Activated gamma-delta T cell (primary cell): ENCODE results near the gene ARHGAP24.

Source experiments
- DNase-seq: peaks from one replicate; lab custom pipeline; 2025; lab: John Stamatoyannopoulos, UW

ARHGAP24 gene

DNA sequence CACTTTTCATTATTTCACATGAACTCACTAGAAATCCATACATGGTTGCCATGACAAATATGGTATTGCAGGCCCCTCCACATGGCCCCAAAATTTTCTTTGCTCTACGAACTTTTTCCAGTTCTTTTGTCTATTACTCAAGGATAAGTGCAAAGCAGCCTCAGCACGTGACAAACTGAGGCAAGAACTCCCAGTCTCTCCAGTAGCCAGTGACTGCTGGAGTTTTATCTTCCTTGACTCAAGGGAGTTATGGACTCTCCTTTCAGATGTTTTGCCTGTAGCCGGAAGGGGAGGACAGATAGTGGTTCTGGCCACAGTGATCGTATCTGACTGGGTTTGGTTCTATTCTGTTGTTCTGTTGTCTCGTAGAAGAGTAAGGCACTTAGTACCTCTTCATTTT lies 105.5 kb downstream of the ARHGAP24 start:
- no peak for DNase-seq

DNA sequence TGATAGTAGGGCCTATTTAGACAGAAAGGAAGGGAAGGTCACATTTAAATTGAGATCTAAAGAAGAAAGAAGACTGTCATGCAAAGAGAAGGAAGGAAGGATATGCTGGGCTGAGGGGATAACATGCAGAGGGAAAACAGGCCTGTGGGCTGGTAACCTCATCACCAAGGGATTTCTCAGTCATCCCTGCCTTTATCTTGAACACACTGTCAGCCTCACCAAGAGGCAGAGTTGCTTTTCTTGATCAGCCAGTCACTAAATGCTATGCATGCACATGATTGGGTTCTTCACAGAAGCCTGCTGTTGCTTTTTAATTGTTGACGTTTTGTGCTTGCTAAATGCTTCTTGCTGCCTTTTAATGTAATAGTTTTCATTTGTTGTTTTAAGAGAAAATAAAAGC lies 113.0 kb downstream of the ARHGAP24 start:
- no peak for DNase-seq

DNA sequence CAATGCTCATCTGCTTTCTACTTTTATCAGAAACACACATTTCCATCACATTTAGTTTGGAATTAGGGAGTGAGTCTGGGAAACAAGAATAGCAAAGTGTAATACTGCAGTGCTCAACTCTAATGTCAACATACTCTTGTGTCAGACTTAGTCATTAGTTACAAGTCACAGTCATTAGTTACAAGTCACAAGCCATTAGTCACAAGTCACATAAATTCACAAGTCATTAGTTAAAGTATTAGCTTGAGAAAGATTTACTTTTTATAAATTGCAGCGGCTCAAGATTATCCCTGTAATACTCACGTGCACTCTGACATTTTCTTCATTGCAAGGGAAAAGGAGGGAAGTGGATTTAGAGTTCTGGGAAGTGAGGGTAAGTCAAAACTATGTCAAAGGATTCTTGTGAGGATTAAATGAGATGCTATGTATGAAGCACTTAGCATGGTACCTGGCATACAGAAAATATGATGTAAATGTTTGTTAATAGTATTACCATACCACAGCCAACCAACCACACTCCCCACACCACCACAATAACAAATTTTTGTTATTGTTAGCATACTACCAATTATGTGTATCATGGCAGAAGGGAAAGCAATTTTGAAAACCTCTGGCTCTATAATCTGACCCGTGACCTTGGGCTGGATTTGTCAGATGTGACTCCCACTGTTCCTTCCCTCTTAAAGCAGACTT lies 116.6 kb downstream of the ARHGAP24 start:
- no peak for DNase-seq

DNA sequence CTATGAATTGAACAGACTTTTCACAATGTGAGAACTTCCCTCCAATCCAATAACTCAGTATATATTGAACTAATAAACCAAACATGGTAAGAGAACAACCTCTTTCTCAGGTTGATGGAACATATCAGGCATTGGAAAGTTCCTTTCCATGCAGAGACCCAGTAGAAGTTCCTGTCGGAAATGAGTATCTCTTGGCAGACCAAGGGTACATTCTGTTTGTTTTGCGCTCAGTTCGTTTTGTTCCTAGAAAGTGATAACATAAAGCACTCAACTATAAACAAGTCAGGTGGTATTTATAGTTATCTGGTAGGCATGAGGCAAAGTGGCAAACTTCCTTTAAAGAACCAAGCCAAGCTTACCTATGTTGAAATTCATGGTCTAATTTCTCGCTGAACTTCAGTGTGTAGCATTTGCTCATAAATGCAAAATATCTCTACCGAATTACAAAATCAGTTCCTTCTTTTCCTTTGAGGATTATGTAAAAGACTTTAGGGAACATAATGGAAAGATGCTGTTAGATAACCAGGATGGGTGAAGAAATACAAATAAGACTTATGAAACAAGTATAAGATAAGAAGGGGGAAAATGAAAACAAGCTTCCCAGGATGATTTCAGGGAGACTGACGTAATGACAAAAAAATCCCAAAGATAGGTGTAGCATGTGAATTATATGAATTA lies 120.3 kb downstream of the ARHGAP24 start:
- no peak for DNase-seq

DNA sequence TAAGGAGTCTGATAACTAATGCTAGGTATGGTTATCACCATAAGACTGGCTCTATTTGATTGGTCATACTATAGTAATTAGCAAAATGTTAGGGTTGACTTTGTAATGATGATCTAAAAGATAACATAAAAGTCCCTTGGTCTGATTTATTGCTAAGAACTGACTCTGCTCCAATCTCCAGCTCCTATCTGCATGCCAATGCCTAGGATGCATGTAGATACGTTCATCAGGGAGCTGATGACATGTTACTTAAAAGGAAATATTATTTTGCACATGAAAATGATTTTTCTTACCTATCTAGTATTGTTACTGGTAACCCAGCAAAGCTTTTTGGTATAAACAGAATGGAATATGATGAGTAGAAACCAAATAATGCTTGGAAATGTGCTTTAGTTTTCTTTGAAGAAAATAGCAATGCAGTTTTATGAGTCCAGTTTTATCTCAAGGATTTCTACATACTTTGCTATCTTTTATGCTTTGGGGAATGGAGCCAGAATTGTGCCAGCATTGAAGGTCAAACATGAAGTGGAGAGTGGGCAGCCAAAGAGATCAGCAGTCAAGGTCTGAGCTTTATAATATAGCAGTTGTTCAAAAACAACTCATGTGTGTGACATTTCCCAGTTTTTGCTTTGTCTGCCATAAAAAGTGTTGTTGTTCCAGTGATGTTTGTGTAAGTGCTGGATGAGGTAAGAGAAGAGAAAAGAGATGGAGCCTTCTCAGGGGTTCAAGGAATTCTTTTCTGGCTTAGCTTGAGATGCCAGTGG lies 121.0 kb downstream of the ARHGAP24 start:
- no peak for DNase-seq

DNA sequence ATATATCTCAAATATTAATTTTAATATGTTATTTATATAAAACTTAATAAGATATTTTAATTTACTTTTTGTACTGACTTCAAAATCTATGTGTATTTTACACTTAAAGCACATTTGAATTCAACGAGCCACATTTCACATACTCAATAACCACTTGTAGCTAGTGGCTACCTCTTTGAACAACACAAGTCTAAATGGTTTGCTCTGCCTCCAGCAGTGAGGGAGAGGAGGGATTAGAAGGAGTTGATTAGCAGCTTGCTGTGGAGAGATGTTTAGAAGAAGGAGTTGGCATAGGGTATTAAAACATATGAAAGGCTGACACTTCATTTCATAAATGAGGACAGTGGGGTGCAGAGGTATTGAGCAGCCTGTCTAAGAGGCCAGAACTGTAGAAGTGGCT lies 124.0 kb downstream of the ARHGAP24 start:
- no peak for DNase-seq

DNA sequence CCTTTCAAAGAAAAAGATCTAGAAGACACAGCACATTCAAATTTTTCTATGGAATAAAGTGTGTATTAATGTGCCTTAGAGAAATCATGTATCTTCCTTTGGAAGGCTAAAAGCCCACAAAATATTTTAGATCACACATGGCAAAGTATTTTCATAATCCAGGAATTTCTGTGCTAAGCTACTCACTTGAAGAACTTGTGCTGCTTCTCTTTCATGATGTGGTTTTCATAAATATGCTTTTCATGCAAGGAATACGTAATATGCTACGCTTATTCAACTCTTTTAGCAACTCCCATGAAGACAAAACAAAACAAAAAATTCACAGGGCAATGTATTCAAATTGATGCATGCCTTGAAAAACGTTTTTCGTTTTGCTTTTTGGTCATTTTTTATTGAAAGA lies 125.6 kb downstream of the ARHGAP24 start:
- no peak for DNase-seq

DNA sequence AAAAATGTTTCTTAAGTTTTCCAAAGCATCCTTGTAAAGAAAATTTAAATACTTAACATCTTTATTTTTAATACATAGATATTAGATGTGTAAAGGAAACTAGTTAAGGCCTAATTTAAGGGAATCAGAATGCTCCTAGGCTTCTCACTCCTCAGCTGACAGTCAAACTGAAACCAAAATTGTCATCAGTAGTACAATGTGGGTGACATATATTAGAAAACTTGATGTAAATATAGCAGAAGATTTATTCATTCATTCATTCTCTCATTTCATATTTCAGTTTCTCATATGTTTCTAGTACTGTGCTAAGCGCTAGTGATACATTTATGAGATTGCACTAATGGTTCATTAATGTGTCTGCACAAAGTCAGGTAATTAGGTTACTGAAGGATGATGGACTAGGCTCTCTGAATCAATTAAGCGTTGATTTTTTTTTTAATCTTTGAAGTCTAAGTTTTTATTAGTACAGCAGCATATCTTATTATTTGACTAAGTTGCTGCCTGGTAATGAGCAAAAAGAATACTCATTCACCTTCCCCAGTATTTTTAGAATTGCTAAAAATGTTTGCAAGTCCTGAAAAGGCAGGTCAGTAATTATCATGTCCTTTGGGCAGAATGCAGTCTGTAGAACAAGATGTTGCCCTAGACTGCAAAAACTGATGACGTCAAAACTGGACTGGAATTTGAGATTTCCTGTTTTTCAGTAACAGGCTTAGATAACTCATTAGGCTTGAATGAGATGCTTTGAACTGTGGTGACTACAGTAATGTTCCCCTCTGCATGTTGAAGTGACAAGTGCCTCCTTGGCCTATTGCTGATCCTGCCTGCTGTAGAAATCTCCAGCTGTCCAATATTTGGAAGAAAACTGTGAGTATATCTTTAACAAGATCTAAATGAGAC lies 128.7 kb downstream of the ARHGAP24 start:
- DNase-seq, result no peak

DNA sequence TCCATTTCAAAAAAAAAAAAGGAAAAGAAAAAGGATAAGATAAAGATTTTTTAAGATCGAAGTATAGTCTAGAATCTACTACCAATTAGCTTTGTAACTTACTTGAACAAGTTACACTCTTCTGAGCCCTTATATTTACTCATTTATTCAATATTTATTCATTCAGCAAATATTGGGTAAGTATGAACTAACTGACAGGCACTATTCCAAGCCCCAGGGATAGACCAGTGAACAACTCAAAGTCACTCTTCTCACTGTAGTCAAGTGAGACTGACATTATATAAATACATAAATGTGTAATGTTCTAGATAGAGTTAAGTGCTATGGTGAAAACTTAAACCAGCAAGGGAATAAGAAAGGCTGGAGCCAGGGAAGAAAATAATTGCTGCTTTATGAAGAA lies 131.6 kb downstream of the ARHGAP24 start:
- no peak for DNase-seq

DNA sequence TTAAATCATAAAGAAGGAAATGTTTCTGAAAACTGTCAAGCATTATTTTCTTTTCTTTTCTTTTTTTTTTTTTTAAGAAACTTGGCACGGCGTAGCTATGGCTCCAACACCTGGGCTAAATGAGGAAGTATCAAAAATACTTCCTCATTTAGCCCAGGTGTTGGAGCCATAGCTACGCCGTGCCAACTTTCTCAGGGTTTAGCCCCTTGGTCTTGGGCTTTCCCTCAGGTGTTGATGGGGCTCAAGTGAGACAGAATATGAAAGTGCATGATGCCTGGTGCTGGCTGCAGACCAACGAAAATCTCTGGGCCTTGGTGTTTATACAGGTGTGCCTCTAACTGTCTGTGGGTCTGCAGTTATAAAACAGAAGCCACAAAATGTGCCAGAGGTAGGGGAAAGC lies 132.7 kb downstream of the ARHGAP24 start:
- no peak for DNase-seq

DNA sequence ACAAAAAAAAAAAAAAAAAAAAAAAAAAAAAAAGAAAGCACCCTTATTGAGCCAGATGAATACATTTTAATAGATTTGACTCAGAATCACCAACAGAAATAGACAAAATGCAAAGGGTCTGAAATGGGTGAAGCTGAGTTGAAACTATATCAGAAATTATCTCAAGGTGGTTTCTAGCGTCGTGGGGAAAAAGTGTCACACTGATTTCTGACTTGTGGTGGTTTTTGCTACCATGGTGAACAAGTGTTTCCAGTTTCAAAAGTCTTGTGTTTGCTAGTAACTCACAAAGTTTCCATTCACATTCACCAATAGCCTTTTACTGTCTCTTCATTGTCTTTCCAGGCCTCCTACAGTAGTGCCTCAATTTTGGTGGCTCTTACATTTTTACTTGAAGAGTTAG lies 135.5 kb downstream of the ARHGAP24 start:
- no peak for DNase-seq

DNA sequence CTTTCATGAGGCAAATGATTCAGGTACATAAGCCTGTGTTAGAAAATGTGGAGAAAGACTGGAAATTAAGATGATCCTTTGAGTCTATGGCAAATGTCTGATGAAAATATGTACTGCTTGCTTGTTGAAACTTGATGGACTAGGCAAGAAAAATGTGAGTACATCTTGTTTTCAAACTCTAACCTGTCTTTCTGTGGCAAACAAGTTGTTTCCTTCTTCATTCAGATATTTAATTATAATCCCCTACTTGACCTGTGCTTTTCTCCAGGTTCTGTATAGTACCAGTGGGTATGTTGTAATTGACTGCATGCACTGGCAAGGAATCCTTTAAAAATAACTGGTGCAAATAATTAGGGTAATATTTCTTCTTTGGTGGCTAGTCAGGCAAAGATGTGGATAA lies 136.7 kb downstream of the ARHGAP24 start:
- DNase-seq, result no peak

DNA sequence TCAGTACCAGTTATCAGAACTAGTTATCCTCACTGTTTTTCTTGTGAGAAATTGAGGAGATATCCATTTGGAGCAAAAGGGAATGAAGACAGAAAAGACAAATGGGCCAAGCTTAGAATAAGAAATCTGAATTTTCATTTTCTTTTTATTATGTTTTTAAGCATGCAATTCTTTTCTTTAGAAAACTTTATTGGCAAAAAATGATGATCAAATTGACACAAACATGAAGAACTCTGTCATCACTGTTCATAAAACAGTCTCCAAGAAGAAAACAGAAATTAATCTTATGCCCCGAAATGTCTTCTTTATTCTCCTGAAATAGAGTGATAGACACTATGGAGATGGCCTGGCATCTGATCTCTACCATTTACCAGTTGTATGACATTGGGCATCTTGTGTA lies 139.0 kb downstream of the ARHGAP24 start:
- DNase-seq, result no peak

DNA sequence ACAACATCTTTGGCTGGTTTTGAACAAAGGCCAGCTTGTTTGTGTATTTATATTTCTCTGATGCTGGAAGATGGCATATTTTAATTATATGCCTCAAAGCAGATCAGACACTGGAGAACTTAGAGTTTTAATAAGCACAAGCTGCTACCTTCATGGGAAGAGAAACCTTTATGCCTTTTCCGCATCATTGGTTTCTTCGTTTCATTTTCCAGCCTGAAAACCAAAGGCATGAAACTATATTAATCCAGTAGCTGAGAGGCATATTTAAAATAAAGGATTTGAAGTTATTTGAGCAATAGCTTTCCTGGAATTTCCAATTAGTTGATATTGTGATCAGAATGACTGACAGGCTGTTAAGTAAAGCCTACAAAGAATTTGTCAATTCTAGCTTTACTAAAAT lies 141.0 kb downstream of the ARHGAP24 start:
- no peak for DNase-seq

DNA sequence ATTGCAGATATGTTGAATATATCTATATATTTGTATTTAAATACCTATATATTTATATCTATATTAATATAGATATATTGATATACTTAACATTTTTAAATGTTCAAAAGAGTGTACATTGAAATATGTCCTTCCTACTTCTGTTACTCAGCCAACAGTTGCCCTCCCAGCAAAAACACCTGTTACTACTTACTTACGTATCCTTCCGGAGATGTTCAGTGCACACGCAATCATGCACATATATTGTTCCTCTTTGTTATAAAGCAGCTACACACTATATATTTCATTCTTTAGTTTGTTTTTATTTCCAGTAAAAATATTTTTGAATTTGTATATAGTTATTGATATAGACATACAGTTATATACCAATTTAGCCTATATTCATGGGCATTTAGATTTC lies 142.3 kb downstream of the ARHGAP24 start:
- no peak for DNase-seq

DNA sequence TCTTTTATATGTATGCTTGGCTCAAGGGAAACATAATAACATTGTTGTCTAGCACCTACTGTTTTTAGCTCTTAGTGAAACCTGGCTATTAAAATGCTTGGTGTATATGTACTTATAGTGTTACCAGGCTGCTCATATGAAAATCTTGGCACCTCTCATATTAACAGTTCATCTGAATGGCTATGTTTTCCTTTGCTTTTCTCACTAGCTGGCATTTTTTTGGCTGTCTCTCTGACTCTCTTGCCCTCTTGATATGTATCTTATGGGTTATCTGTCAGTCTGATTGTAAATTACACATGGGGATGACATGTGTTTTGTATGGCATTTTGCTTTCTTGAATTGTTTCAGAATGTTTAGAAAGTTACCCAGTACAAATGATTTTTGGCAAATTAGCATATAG lies 158.0 kb downstream of the ARHGAP24 start:
- no peak for DNase-seq

DNA sequence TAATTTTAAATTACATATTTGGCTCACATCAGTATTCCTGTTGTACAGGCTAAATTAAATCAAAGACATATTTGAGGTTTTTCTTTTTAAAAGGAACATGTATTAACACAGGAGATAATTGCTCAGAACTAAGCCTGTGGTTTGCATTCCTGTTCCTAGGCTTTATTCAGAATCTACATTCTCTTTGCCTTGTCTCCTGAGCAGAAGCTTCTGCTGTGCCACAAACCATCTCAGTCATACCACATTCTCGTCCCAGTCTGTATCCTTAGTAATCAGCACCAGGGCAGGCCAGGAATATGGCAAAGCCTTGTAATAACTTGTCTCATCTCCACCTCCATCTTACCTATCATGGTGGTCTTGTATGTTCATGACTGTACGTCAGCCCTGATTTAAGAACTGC lies 162.8 kb downstream of the ARHGAP24 start:
- DNase-seq, result no peak

DNA sequence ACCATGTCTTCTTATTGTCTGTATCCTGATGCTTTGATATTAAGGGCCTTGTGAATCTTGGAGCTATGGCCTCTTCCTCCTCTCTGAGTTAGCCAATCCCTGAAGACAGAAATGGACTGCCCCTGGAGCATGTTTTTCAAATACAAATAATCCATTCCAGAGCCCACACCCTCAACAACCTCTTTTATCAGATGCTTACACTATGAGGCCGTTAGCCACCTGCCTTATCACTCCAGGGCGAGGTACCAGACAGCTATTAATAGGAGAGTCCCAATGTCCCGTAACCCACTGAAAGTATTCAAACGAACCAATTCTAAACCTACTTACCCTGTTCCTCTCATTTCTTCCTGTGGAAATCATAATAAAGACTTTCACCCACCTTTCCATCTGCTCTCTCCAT lies 165.0 kb downstream of the ARHGAP24 start:
- no peak for DNase-seq

DNA sequence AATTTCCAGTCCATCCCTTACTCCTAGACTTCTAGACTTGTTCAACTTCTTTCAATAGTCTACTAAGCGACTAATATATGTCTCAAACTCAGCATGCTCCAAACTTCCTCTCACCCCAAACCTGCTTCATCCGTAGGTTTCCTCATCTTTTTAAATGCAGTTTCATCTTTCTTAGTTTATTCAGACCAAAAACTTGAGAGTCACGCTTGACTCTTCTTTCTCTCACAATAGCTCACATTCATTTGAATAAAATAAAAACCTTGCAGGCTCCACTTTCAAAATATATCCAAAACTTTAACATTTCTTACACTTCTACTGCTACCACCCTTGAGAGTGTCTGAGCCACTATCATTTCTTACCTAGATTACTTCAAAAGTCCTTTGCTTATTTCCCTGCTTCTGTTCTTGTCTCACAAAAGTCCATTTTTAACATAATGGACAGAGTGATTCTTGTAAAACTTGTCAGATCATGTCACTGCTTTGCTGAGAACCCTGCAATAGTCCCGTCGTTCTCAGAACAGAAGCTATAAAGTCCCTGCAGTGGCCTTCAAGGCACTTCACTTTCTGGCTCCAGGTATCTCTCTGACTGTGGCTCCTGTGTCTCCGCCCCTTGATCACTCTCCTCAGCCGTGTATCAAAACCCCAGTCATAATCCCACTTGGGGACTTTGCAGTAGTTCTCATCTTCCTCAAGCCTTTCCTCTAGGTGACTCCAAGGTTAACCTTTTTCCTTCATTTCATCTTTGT lies 167.6 kb downstream of the ARHGAP24 start:
- no peak for DNase-seq

DNA sequence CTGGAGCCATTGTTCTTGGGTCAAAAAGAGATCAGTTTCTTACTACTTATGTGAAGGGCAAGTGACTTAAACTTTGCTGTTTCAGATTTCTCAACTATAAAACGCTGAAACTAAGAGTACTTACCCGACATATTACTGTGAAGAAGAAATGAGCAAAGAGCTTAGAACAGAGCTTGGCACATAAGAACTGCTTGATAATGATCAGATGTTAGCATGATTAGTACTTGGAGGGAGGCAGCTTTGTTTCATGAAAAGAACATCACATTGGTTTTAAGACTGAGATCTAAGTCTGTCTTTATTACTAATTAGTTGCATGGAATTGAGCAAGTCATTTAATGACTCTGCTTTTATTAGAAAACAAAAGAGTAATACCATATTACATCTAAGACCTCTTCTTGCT lies 169.1 kb downstream of the ARHGAP24 start:
- DNase-seq, result no peak

DNA sequence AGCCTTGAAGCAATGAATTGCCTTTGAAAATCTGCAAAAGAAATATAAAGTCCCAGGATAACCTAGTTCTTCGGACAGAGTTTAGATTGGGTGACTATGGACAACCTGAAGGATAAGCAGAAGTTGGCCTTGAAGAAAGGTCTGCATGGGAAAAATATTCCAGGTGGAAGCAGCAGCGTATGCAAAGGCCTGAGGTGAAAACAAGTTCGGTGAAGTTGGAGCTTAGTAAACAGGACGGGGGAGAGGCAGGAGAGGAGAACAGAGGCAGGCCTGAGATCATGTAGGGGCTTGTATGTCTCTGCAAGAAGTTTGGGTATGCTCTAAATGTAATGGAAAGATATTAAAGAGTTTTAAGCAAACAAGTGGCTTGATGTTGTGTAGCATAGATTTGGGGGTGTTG lies 176.0 kb downstream of the ARHGAP24 start:
- no peak for DNase-seq
